Left ventricle myocardium superior (tissue), 1 donor: ENCODE results near the gene S100A11. TPM values are rescaled to one million over a fixed set of nuclear protein-coding genes. Genes with fewer than 3 reads are reported as not detected.

ENCODE experiments used
- ATAC-seq: fragments of 200-7000 bp; cut with Tn5 transposase; one replicate; pipeline ENCODE4 v1.9.1; 2020; ENCODE audit warnings: mild to moderate bottlenecking, moderate library complexity
- DNase-seq: peaks from one replicate; pipeline ENCODE4 v3.0.0-alpha.2; 2020
- intact Hi-C: fragments of 100-400 bp; cut with micrococcal nuclease; formaldehyde crosslinking; loops from one replicate; pipeline ENCODE4 v1.11.0; 2022
- total RNA-seq: library from RNA; stranded (reverse); fragmentation: NEBNext Ultra II Directional; extraction: Animal tissue kit (Norgen Biotek cat#: 25700); gene quantifications from one replicate; pipeline ENCODE4 v1.2.1, GENCODE V29; 2021
- donor health status: DM: no; HTN: yes; CAD: no; lungs with severe emphysema.

S100A11 gene
- total RNA-seq, 1 donor from 2014 or later, result 65.8 TPM

GRCh38 chr1:151990856-151991198, 46.0 kb downstream of the S100A11 start:
- ATAC-seq, result no peak
- intact Hi-C loops, result no loop called here
- DNase-seq, result no peak

GRCh38 chr1:151990058-151990855, 46.5 kb downstream of the S100A11 start:
- intact Hi-C loops, result no loop called here
- ATAC-seq (no peak), DNase-seq (no peak)

- DNase-seq (peak; percentile 75), ATAC-seq (peak; percentile 48)
- intact Hi-C loops, result no loop called here
These were observed 47.5 kb downstream of the S100A11 start for GRCh38 chr1:151989211-151989862.

- DNase-seq (no peak), ATAC-seq (no peak)
- intact Hi-C loops, result no loop called here
These were observed 48.3 kb downstream of the S100A11 start for GRCh38 chr1:151988405-151988923.

- no peak for DNase-seq
- intact Hi-C loops, result no loop called here
- ATAC-seq, result no peak
These were observed 50.2 kb downstream of the S100A11 start for GRCh38 chr1:151986501-151987190.

GRCh38 chr1:151985768-151986167, 51.0 kb downstream of the S100A11 start:
- no peak for ATAC-seq
- intact Hi-C loops, result no loop called here
- DNase-seq, result no peak

- no peak for ATAC-seq
- intact Hi-C loops, result no loop called here
- DNase-seq, result no peak
These were observed 51.5 kb downstream of the S100A11 start for GRCh38 chr1:151985270-151985669.

GRCh38 chr1:151984313-151984956, 52.4 kb downstream of the S100A11 start:
- intact Hi-C loops, result no loop called here
- DNase-seq (no peak), ATAC-seq (no peak)

Other genes with a start within 250 kb of the S100A11 start
- 5.5 TPM for gene TDRKH, start 246.5 kb downstream of the S100A11 start, total RNA-seq
- 0.67 TPM for gene LINGO4, start 231.6 kb downstream of the S100A11 start, total RNA-seq
- 13.0 TPM for gene RORC, start 205.2 kb downstream of the S100A11 start, total RNA-seq
- gene C2CD4D, start 197.2 kb downstream of the S100A11 start, total RNA-seq, result not detected
- not detected for gene THEM5, start 183.3 kb downstream of the S100A11 start, total RNA-seq
- gene THEM4, start 127.5 kb downstream of the S100A11 start, total RNA-seq, result 16.6 TPM
- gene S100A10, start 43.1 kb downstream of the S100A11 start, total RNA-seq, result 201 TPM
- not detected for gene TCHHL1, start 52.1 kb upstream of the S100A11 start, total RNA-seq
- 0.02 TPM for gene TCHH, start 78.4 kb upstream of the S100A11 start, total RNA-seq
- not detected for gene RPTN, start 122.2 kb upstream of the S100A11 start, total RNA-seq
- not detected for gene HRNR, start 187.2 kb upstream of the S100A11 start, total RNA-seq